Measurements from ENCODE around the gene CCM2L.

- TF ChIP-seq CTCF (IDR thresholded peaks at IDR 0.05; ENCODE audit: low read length) = no peak
- no peak for TF ChIP-seq EZH2 (IDR thresholded peaks at IDR 0.05; ENCODE audit: borderline replicate concordance, low read length)
Measured at GRCh38 chr20:31977080-31977479, 33.2 kb upstream of the CCM2L start.

All from OCI-LY1 (cell line).